B cell (primary cell): ENCODE measurements around the gene PDE11A. TPM values are rescaled to one million over a fixed set of nuclear protein-coding genes. Genes with fewer than 3 reads are reported as not detected.

Experiments
- ATAC-seq: fragments of 200-7000 bp; cut with Tn5 transposase; one replicate; pipeline ENCODE4 v1.10.0; 2021; ENCODE audit warnings: low read depth, mild to moderate bottlenecking, moderate number of reproducible peaks, moderate library complexity
- CTCF ChIA-PET: fragments of 350-600 bp; sonication (Branson Sonifier 250); formaldehyde crosslinking; loops from one replicate; lab custom pipeline; 2021; ENCODE audit warnings: antibody characterized with exemption, inconsistent platforms; lab: Charles Lee
- POLR2A ChIA-PET: fragments of 350-600 bp; sonication (Branson Sonifier 250); formaldehyde crosslinking; loops from one replicate; lab custom pipeline; 2021; ENCODE audit warnings: antibody characterized with exemption; lab: Charles Lee
- DNase-seq: peaks from one replicate; pipeline ENCODE4 v3.0.0; 2013
- H2AFZ ChIP-seq: 2 replicates; pipeline ENCODE4 v1.6.1; 2012; ENCODE audit warnings: mild to moderate bottlenecking, low read depth, low read length; ENCODE audit not compliant: insufficient read depth, poor library complexity, severe bottlenecking
- H3K27ac ChIP-seq, 2 donors: 1 replicate in 1 of 2; 2 replicates in 1 of 2; pipeline ENCODE4 v1.5.1; 2012 to 2013; ENCODE audit warnings: low read length in 2 of 2, mild to moderate bottlenecking in 2 of 2, moderate library complexity in 1 of 2
- H3K27me3 ChIP-seq, 4 experiments: fragments of 200-600 bp in 1 of 4; sonication (generic) in 1 of 4; replicated peaks in 1 of 4; 1 replicate in 2 of 4; 2 replicates in 2 of 4; pipeline versions ENCODE4 v1.6.1 to v1.7.0; 2013 to 2016; ENCODE audit warnings: low read length in 3 of 4, mild to moderate bottlenecking in 2 of 4, mixed read lengths in 1 of 4, moderate library complexity in 1 of 4; ENCODE audit not compliant: insufficient read depth in 4 of 4, control insufficient read depth in 3 of 4; ENCODE audit errors: control extremely low read depth in 1 of 4
- H3K36me3 ChIP-seq, 2 experiments: replicated peaks in 1 of 2; 1 replicate in 1 of 2; 2 replicates in 1 of 2; pipeline versions ENCODE4 v1.6.1 to v1.7.1; 2013; ENCODE audit warnings: low read length in 1 of 2; ENCODE audit not compliant: insufficient read depth in 2 of 2, control insufficient read depth in 1 of 2; ENCODE audit errors: control extremely low read depth in 1 of 2, extremely low read depth in 1 of 2
- H3K4me1 ChIP-seq, 2 donors: fragments of 200-600 bp in 1 of 2; sonication (generic) in 1 of 2; 1 replicate in 1 of 2; 2 replicates in 1 of 2; pipeline versions ENCODE4 v1.5.1 to v1.6.1; 2013 to 2017; ENCODE audit warnings: low read length in 2 of 2; ENCODE audit not compliant: control insufficient read depth in 2 of 2, insufficient read depth in 2 of 2
- H3K4me2 ChIP-seq: replicated peaks from 2 replicates; pipeline ENCODE3; 2012; ENCODE audit warnings: mild to moderate bottlenecking, low read depth, low read length; ENCODE audit not compliant: poor library complexity, severe bottlenecking
- H3K4me3 ChIP-seq, 5 experiments: fragments of 200-600 bp in 1 of 5; sonication (generic) in 1 of 5; 1 replicate in 3 of 5; 2 replicates in 2 of 5; pipeline versions ENCODE4 v1.5.1 to v1.7.0; 2011 to 2016; ENCODE audit warnings: low read length in 4 of 5, mild to moderate bottlenecking in 4 of 5, low read depth in 2 of 5, control low read depth in 1 of 5, moderate library complexity in 1 of 5; ENCODE audit not compliant: insufficient read depth in 1 of 5; ENCODE audit errors: control extremely low read depth in 1 of 5, extremely low read depth in 1 of 5
- H3K79me2 ChIP-seq: fragments of 200-600 bp; sonication (generic); one replicate; pipeline ENCODE4 v1.6.0; 2016; ENCODE audit warnings: low read length; ENCODE audit not compliant: control insufficient read depth, insufficient read depth
- H3K9ac ChIP-seq: fragments of 200-600 bp; sonication (generic); 2 replicates; pipeline ENCODE4 v1.6.1; 2017; ENCODE audit warnings: mild to moderate bottlenecking, low read length, moderate library complexity
- H3K9me3 ChIP-seq, 3 donors: one replicate each; pipeline versions ENCODE4 v1.6.1 to v1.7.1; 2013; ENCODE audit warnings: low read length in 2 of 3; ENCODE audit not compliant: control insufficient read depth in 2 of 3, insufficient read depth in 1 of 3; ENCODE audit errors: control extremely low read depth in 1 of 3
- H4K20me1 ChIP-seq: 2 replicates; pipeline ENCODE4 v1.6.0; 2012; ENCODE audit warnings: mild to moderate bottlenecking, low read length; ENCODE audit not compliant: insufficient read depth, control insufficient read depth, poor library complexity, severe bottlenecking
- H3K27ac Mint-ChIP-seq: one replicate; pipeline ENCODE4 v1.8.0; 2021; ENCODE audit warnings: mixed read lengths
- H3K27me3 Mint-ChIP-seq: one replicate; pipeline ENCODE4 v1.8.0; 2021; ENCODE audit warnings: mixed read lengths
- H3K4me1 Mint-ChIP-seq: one replicate; pipeline ENCODE4 v1.8.0; 2021; ENCODE audit warnings: mixed read lengths
- H3K4me3 Mint-ChIP-seq: one replicate; pipeline ENCODE4 v1.8.0; 2021; ENCODE audit warnings: mixed read lengths
- H3K9me3 Mint-ChIP-seq: one replicate; pipeline ENCODE4 v1.8.0; 2022; ENCODE audit warnings: mixed read lengths; ENCODE audit not compliant: insufficient read depth
- CTCF ChIP-seq: fragments of 200-600 bp; IDR thresholded peaks from one replicate; pipeline ENCODE4 v1.8.0; 2022; ENCODE audit warnings: antibody characterized with exemption, mild to moderate bottlenecking
- EZH2 ChIP-seq: IDR thresholded peaks from 2 replicates; pipeline ENCODE4 v1.6.1; 2012; ENCODE audit warnings: borderline replicate concordance, low read depth, mild to moderate bottlenecking, moderate library complexity, low read length; ENCODE audit not compliant: insufficient read depth, poor library complexity, severe bottlenecking
- WGBS: methylation state at CpG from one replicate; pipeline ENCODE4 v1.1.5; 2013; ENCODE audit warnings: missing lambda C conversion rate; ENCODE audit not compliant: insufficient coverage; 5-methylcytosine and 5-hydroxymethylcytosine counted together
- intact Hi-C: fragments of 100-400 bp; cut with micrococcal nuclease; formaldehyde crosslinking; loops from one replicate; pipeline ENCODE4 v1.10.0; 2022
- polyA plus RNA-seq: library from polyadenylated mRNA; depleted of rRNA; stranded (reverse); fragments of >200 nt; gene quantifications from 2 replicates; pipeline ENCODE4 v1.2.3, GENCODE V29; 2012
- total RNA-seq, 2 donors: library from RNA; stranded (reverse); fragments of 120-200 nt in 1 of 2; gene quantifications; 1 replicate in 1 of 2; 2 replicates in 1 of 2; pipeline versions ENCODE4 v1.2.3 to v1.2.4, GENCODE V29; 2013 to 2022

The PDE11A gene
- total and polyA plus RNA-seq, 2 donors (not counting 1 experiment from before 2014, with no cell fraction given): 0.25 TPM; not detected in 1

- no peaks in the 10 kb centered on the region for H4K20me1 ChIP-seq
- H3K9me3 ChIP-seq: no peaks in the 10 kb centered on the region
- Mint-ChIP-seq H3K27ac (no peak overlapping the region), H3K9me3 (no peaks in the 10 kb centered on the region), H3K4me1 (no peaks in the 10 kb centered on the region), H3K4me3 (no peak overlapping the region), H3K27me3 (peaks cover 14% of the 10 kb centered on the region)
- CTCF ChIA-PET: no interaction called here
- ATAC-seq (no peak), DNase-seq (no peak)
- no CpG with 5 or more reads among the region's 3 CpGs for WGBS
- no peak overlapping the region for H2AFZ ChIP-seq
- H3K79me2 ChIP-seq: no peaks in the 10 kb centered on the region
- H3K27ac ChIP-seq: no peak overlapping the region
- intact Hi-C loops: no loop called here
- TF ChIP-seq CTCF (no peak), EZH2 (no peak)
- POLR2A ChIA-PET: no interaction called here
- H3K4me3 ChIP-seq: no peak overlapping the region
- H3K4me2 ChIP-seq: no peak overlapping the region
- H3K27me3 ChIP-seq: no peaks in the 10 kb centered on the region
- no peaks in the 10 kb centered on the region for H3K36me3 ChIP-seq
- H3K9ac ChIP-seq: no peak overlapping the region
- H3K4me1 ChIP-seq: no peaks in the 10 kb centered on the region
Measured at GRCh38 chr2:177896587-177896986, 176.0 kb downstream of the PDE11A start.

- Histone ChIP-seq H3K4me2 (no peak overlapping the region), H3K36me3 (no peaks in the 10 kb centered on the region), H3K4me3 (no peak overlapping the region), H4K20me1 (no peaks in the 10 kb centered on the region), H3K9ac (no peak overlapping the region), H3K27ac (no peak overlapping the region), H3K27me3 (no peaks in the 10 kb centered on the region), H3K4me1 (no peaks in the 10 kb centered on the region), H3K9me3 (no peaks in the 10 kb centered on the region), H3K79me2 (no peaks in the 10 kb centered on the region), H2AFZ (no peak overlapping the region)
- H3K4me1 Mint-ChIP-seq: no peaks in the 10 kb centered on the region
- no peaks in the 10 kb centered on the region for H3K9me3 Mint-ChIP-seq
- POLR2A ChIA-PET: no interaction called here
- DNase-seq: no peak
- WGBS: 91% methylated on average over 3 of the region's 4 CpGs
- peaks cover 14% of the 10 kb centered on the region for H3K27me3 Mint-ChIP-seq
- H3K27ac Mint-ChIP-seq: no peak overlapping the region
- H3K4me3 Mint-ChIP-seq: no peak overlapping the region
- intact Hi-C loops: no loop called here
- TF ChIP-seq EZH2: no peak
- no peak for TF ChIP-seq CTCF
- CTCF ChIA-PET: no interaction called here
- ATAC-seq: no peak
Measured at GRCh38 chr2:177894546-177894945, 178.0 kb downstream of the PDE11A start.
